ENCODE measurements around the gene MTCL3.

The MTCL3 gene

DNA sequence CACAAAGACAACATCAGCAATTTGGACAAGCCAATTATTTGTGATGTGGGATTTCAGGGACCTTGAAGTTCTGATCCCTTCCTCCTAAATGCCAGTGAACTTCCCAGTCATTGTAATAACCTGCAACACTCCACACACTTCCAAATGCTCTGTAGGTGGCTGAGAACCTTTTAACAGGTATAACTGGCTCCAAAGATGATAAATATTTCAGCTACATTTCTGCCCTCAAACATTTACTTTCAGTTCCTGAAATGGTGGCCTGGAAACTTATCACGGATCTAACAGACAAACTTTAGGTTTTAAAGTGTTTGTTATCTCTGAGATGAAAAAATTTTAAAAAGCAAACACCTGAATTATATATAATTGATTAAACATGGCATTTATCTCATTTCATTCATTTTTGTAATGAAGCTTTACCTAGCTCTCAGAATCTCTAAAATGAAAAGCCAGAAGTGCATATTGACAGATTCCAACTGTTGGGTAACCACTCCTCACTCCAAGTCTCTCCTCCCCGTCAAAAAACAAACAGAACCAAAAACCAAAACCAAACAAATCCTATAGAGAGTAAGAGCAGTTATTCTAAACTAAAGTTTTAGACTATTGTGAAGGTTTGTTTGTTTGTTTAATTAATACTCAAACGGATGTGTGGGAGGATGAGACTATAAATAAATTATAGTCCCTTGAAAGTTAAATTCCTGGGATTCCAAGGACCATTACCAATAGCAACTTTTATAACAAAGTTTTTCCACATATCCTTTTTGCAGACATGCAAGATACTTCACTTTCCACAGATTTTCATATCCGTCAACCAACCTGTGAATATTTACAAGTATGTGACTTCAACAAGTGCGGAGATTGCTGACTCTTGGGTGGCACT lies 47.5 kb downstream of the MTCL3 start:
- H3K27me3 ChIP-seq (ENCODE audit: control insufficient read depth in 1 of 2, insufficient read depth in 2 of 2, low read length in 2 of 2) = no peaks in the 10 kb centered on the region
- H3K36me3 ChIP-seq (ENCODE audit: control insufficient read depth in 2 of 2, insufficient read depth in 2 of 2, low read length in 2 of 2) = no peaks in the 10 kb centered on the region
- no peaks in the 10 kb centered on the region for H3K4me1 ChIP-seq (ENCODE audit: control insufficient read depth, insufficient read depth, low read length)
- H3K4me3 ChIP-seq (ENCODE audit: low read length in 2 of 2) = no peak overlapping the region
- no peak overlapping the region for H3K9ac ChIP-seq (ENCODE audit: low read length in 2 of 2)
- no peaks in the 10 kb centered on the region for H3K9me3 ChIP-seq (ENCODE audit: control insufficient read depth in 2 of 2, low read length in 2 of 2)
- no peak overlapping the region for H3K27ac ChIP-seq (ENCODE audit: low read length)

DNA sequence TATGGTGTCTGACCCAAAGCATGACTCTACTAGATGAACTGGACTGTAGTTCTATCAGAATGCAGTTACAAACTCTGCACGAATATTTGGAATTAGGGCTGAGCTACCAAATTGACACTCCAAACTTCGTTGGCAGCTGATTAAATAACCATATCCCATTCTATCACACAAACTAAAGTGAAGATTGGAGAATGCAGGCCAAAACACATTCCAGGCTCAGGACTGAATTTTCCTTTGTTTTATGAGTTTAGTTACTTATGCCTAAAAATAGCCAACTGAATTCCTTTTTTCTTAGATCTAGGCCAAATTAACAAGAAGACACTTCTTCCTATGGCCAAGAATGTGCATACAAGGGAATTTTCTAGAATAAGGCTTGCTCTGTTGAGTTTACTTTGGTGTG lies 50.2 kb downstream of the MTCL3 start:
- H3K4me3 ChIP-seq (ENCODE audit: low read length in 2 of 2) = no peak overlapping the region
- H3K27ac ChIP-seq (ENCODE audit: low read length) = no peak overlapping the region
- H3K36me3 ChIP-seq (ENCODE audit: control insufficient read depth in 2 of 2, insufficient read depth in 2 of 2, low read length in 2 of 2) = no peaks in the 10 kb centered on the region
- no peaks in the 10 kb centered on the region for H3K9me3 ChIP-seq (ENCODE audit: control insufficient read depth in 2 of 2, low read length in 2 of 2)
- peaks cover 6% of the 10 kb centered on the region for H3K4me1 ChIP-seq (ENCODE audit: control insufficient read depth, insufficient read depth, low read length)
- H3K27me3 ChIP-seq (ENCODE audit: control insufficient read depth in 1 of 2, insufficient read depth in 2 of 2, low read length in 2 of 2) = no peaks in the 10 kb centered on the region
- H3K9ac ChIP-seq (ENCODE audit: low read length in 2 of 2) = no peak overlapping the region

DNA sequence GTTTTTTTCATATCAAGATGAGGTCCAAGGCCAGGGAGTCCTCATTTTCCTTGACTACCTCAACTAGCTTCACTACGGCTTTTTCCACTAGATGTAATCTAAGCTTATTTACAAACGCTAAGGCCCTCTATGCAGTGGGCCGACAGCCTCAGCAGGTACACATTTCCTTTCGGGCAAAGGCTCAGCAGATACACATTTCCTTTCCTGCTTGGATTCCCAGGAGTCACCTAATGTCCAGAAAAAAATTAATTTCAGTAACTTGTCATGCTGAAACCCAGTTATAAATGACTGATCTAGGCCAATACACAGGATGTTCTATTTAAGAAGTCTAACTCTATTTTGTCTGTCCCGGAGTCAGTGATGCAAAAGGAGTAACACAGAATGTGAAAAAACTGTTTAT lies 52.7 kb downstream of the MTCL3 start:
- Histone ChIP-seq H3K9me3 (ENCODE audit: control insufficient read depth in 2 of 2, low read length in 2 of 2) (no peaks in the 10 kb centered on the region), H3K27me3 (ENCODE audit: control insufficient read depth in 1 of 2, insufficient read depth in 2 of 2, low read length in 2 of 2) (no peaks in the 10 kb centered on the region), H3K4me1 (ENCODE audit: control insufficient read depth, insufficient read depth, low read length) (peaks cover 6% of the 10 kb centered on the region), H3K9ac (ENCODE audit: low read length in 2 of 2) (no peak overlapping the region), H3K36me3 (ENCODE audit: control insufficient read depth in 2 of 2, insufficient read depth in 2 of 2, low read length in 2 of 2) (no peaks in the 10 kb centered on the region), H3K27ac (ENCODE audit: low read length) (no peak overlapping the region), H3K4me3 (ENCODE audit: low read length in 2 of 2) (no peak overlapping the region)

DNA sequence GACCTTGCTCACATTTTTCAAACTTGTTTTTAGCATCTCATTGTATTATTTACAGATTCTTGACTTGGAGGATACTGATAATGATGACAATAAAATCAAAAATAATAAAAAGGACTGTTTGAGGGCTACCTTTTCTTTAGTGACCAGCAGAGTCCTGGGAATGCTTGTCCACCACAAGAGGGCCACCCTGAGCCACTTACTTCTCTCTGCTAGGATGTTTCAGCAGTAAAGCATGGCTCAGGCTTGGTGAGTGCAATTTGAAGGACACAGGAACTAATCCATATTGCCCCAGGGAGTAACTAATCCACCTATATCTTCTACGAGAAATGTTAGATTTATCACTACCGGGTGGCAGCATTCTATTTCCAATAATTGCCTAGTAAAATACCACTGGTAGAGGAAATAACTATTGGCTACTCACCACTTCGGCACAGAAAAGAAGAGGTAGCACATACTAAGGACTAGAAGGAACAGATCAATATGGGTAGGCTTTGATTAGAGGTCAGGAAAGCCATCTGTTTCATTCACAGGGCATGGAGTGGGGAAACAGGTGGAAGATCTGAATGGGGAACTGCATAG lies 54.2 kb downstream of the MTCL3 start:
- H3K27ac ChIP-seq (ENCODE audit: low read length) = peak overlapping the region; percentile 42
- no peaks in the 10 kb centered on the region for H3K9me3 ChIP-seq (ENCODE audit: control insufficient read depth in 2 of 2, low read length in 2 of 2)
- no peaks in the 10 kb centered on the region for H3K36me3 ChIP-seq (ENCODE audit: control insufficient read depth in 2 of 2, insufficient read depth in 2 of 2, low read length in 2 of 2)
- H3K4me3 ChIP-seq (ENCODE audit: low read length in 2 of 2) = no peak overlapping the region
- no peaks in the 10 kb centered on the region for H3K27me3 ChIP-seq (ENCODE audit: control insufficient read depth in 1 of 2, insufficient read depth in 2 of 2, low read length in 2 of 2)
- peaks cover 7% of the 10 kb centered on the region for H3K4me1 ChIP-seq (ENCODE audit: control insufficient read depth, insufficient read depth, low read length)
- no peak overlapping the region for H3K9ac ChIP-seq (ENCODE audit: low read length in 2 of 2)

DNA sequence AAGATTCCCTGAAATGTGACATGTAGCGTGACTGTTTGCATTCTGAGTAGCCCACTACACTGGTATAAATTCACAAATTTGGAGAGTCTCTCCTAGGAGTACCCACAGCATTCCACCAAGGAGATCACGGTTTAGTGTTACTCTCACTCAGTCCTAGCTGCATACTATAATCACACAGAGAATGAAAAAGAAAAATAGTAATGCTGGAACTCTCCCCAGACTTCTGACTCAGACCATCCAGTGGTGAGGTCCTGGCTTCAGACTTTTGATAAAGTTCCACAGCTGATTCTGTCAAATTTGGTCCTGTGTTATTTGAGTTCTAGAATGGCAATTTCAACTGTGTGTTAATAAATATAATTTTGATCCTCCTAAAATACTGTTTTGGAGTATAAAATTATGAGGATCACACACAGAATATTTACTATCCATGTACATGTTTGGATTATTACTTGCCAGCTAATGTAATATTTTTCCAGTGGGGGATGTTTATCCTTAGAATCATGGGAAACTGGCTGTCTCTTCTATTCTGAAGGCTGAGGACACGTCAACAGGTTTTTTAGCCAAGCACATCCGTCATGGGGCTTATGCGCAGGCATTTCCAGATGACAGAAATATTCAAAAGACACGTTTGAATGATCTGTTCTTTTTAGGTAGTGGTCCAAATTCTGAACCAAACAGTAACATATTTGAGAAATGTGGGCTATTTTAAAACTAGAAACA lies 54.8 kb downstream of the MTCL3 start:
- Histone ChIP-seq H3K9me3 (ENCODE audit: control insufficient read depth in 2 of 2, low read length in 2 of 2) (no peaks in the 10 kb centered on the region), H3K36me3 (ENCODE audit: control insufficient read depth in 2 of 2, insufficient read depth in 2 of 2, low read length in 2 of 2) (no peaks in the 10 kb centered on the region), H3K9ac (ENCODE audit: low read length in 2 of 2) (no peak overlapping the region), H3K4me3 (ENCODE audit: low read length in 2 of 2) (no peak overlapping the region), H3K27me3 (ENCODE audit: control insufficient read depth in 1 of 2, insufficient read depth in 2 of 2, low read length in 2 of 2) (no peaks in the 10 kb centered on the region), H3K27ac (ENCODE audit: low read length) (peak overlapping the region; percentile 42), H3K4me1 (ENCODE audit: control insufficient read depth, insufficient read depth, low read length) (peaks cover 9% of the 10 kb centered on the region)

DNA sequence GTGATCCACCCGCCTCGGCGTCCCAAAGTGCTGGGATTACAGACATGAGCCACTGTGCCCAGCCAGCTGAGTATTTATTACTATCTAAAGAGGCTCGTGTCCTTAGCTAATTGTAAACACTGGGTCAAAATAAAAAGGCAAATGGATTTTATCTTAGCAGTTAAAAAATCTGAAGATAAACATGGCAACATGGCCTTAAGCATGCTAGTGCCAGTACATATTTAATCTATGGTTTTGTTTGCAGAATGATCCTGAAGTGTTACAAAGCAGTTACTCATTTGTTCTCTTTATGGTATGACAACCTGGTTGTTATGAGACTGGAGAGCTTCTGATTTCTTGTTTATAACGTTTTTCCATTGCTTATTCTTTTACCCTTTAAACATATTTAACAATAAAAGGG lies 56.1 kb downstream of the MTCL3 start:
- Histone ChIP-seq H3K4me3 (ENCODE audit: low read length in 2 of 2) (no peak overlapping the region), H3K36me3 (ENCODE audit: control insufficient read depth in 2 of 2, insufficient read depth in 2 of 2, low read length in 2 of 2) (no peaks in the 10 kb centered on the region), H3K9me3 (ENCODE audit: control insufficient read depth in 2 of 2, low read length in 2 of 2) (no peaks in the 10 kb centered on the region), H3K27ac (ENCODE audit: low read length) (peak overlapping the region; percentile 33), H3K27me3 (ENCODE audit: control insufficient read depth in 1 of 2, insufficient read depth in 2 of 2, low read length in 2 of 2) (no peaks in the 10 kb centered on the region), H3K9ac (ENCODE audit: low read length in 2 of 2) (no peak overlapping the region), H3K4me1 (ENCODE audit: control insufficient read depth, insufficient read depth, low read length) (peaks cover 9% of the 10 kb centered on the region)

DNA sequence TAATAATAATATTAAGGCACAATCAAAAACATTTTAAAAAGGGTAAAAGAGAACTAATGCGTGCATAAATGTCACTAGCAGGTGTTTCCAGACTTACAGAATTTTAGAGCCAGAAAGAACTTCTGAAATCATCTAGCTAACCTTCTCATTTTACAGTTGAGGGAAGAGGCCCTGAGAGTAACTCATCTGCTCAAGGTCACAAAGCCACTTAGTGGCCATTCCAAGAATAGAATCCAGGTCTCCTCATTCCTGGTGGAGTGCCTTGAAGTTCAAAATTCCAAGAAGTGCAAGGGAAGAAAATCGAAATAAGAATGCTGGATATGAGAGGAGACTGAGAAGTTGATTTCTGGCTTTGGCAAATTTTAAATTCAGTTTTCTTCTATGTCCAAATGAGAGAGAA lies 56.8 kb downstream of the MTCL3 start:
- Histone ChIP-seq H3K4me3 (ENCODE audit: low read length in 2 of 2) (no peak overlapping the region), H3K36me3 (ENCODE audit: control insufficient read depth in 2 of 2, insufficient read depth in 2 of 2, low read length in 2 of 2) (no peaks in the 10 kb centered on the region), H3K4me1 (ENCODE audit: control insufficient read depth, insufficient read depth, low read length) (peaks cover 9% of the 10 kb centered on the region), H3K27ac (ENCODE audit: low read length) (peak overlapping the region; percentile 33), H3K27me3 (ENCODE audit: control insufficient read depth in 1 of 2, insufficient read depth in 2 of 2, low read length in 2 of 2) (no peaks in the 10 kb centered on the region), H3K9me3 (ENCODE audit: control insufficient read depth in 2 of 2, low read length in 2 of 2) (no peaks in the 10 kb centered on the region), H3K9ac (ENCODE audit: low read length in 2 of 2) (no peak overlapping the region)

DNA sequence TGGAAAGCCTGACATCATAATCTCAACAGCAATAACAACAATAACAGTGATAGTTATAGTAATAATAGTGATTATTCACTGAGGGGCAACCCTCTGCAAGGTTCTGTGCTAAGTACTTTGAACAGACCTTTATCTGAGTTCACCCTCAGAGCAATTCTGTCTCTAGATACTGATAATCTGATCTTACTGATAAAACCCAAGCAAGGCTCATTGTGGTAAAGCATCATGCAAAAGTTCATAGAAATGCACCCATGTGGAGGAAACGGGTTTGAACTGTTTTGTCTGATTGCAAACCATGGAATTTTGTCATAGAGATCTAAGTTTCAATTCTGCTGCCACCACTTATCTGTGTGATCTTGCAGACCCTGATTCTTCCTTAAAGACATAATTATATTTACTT lies 58.7 kb downstream of the MTCL3 start:
- H3K36me3 ChIP-seq (ENCODE audit: control insufficient read depth in 2 of 2, insufficient read depth in 2 of 2, low read length in 2 of 2) = no peaks in the 10 kb centered on the region
- peaks cover 9% of the 10 kb centered on the region for H3K4me1 ChIP-seq (ENCODE audit: control insufficient read depth, insufficient read depth, low read length)
- H3K4me3 ChIP-seq (ENCODE audit: low read length in 2 of 2) = no peak overlapping the region

DNA sequence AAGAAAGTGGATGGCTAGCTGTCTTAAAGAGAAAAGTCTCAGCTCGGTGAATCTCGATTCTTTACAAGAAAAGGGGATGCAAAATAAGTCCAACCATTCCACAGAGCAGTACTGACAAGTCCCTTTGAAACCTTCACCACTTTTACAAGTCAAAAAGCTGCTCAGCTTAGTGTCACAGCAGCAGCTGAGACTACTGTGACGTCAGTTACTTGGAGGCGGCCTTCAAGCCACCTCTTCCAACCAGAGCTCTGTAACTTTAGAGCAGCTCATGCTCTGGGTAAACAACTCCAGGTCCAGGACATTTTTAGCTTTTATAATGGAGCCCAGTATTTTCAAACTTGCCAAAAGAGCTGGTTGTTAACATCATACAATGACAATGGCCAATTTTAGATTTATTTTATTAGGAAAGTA lies 59.9 kb downstream of the MTCL3 start, which contains the start of gene KIAA0408:
TSS of gene KIAA0408 (minus strand) at position 159 of the 411 bp plus-strand sequence. CDS start 5,408 bp downstream, outside the sequence.
- peak within 1 kb of the TSS; percentile 42 to 81 for H3K9ac ChIP-seq (ENCODE audit: low read length in 2 of 2)
- H3K27ac ChIP-seq (ENCODE audit: low read length) = peak within 1 kb of the TSS; percentile 64
- no peaks in the 10 kb centered on the region for H3K36me3 ChIP-seq (ENCODE audit: control insufficient read depth in 2 of 2, insufficient read depth in 2 of 2, low read length in 2 of 2)
- H3K4me1 ChIP-seq (ENCODE audit: control insufficient read depth, insufficient read depth, low read length) = peaks cover 3% of the 10 kb centered on the region
- no peaks in the 10 kb centered on the region for H3K9me3 ChIP-seq (ENCODE audit: control insufficient read depth in 2 of 2, low read length in 2 of 2)
- no peaks in the 10 kb centered on the region for H3K27me3 ChIP-seq (ENCODE audit: control insufficient read depth in 1 of 2, insufficient read depth in 2 of 2, low read length in 2 of 2)
- H3K4me3 ChIP-seq (ENCODE audit: low read length in 2 of 2) = peak within 1 kb of the TSS; percentile 61 to 85

More for the DNA sequence above, 58.7 kb downstream of the MTCL3 start:
- H3K9me3 ChIP-seq (ENCODE audit: control insufficient read depth in 2 of 2, low read length in 2 of 2) = no peaks in the 10 kb centered on the region
- peak overlapping the region; percentile 64 for H3K27ac ChIP-seq (ENCODE audit: low read length)
- no peak overlapping the region for H3K9ac ChIP-seq (ENCODE audit: low read length in 2 of 2)
- H3K27me3 ChIP-seq (ENCODE audit: control insufficient read depth in 1 of 2, insufficient read depth in 2 of 2, low read length in 2 of 2) = no peaks in the 10 kb centered on the region

DNA sequence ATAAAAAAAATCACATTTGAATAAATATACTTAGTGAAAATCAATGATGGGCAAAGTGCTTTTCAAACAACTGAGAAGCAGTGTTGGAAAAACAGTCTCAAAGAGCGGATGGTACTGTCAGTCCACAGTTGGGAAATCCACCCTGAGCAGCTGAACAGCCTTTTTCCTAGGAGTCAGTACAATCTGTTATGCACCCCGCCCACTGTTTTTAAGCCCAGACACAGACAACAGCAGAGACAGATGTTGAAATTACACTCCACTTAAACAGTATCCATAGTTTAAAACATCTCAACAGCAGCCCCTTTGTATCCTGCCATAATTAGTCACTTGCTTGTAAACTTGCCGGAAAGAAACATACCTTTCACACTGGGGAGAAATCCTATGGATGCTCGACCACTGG lies 60.3 kb downstream of the MTCL3 start:
- Histone ChIP-seq H3K9ac (ENCODE audit: low read length in 2 of 2) (peak overlapping the region; percentile 42 to 81), H3K27me3 (ENCODE audit: control insufficient read depth in 1 of 2, insufficient read depth in 2 of 2, low read length in 2 of 2) (no peaks in the 10 kb centered on the region), H3K27ac (ENCODE audit: low read length) (peak overlapping the region; percentile 64), H3K36me3 (ENCODE audit: control insufficient read depth in 2 of 2, insufficient read depth in 2 of 2, low read length in 2 of 2) (no peaks in the 10 kb centered on the region), H3K9me3 (ENCODE audit: control insufficient read depth in 2 of 2, low read length in 2 of 2) (no peaks in the 10 kb centered on the region), H3K4me1 (ENCODE audit: control insufficient read depth, insufficient read depth, low read length) (peaks cover 3% of the 10 kb centered on the region), H3K4me3 (ENCODE audit: low read length in 2 of 2) (peak overlapping the region; percentile 61 to 85)

All from stomach smooth muscle (tissue), 2 donors.